ENCODE results near the gene SRD5A2. TPM values are rescaled to one million over a fixed set of nuclear protein-coding genes. Genes with fewer than 3 reads are reported as not detected.
A peak's percentile ranks its signal among the peaks of the same experiment; 100 is the strongest.

Gene SRD5A2
- total RNA-seq, 1 donor from 2014 or later, result not detected

GRCh38 chr2:31539505-31539904, 41.2 kb downstream of the SRD5A2 start:
- H3K4me3 ChIP-seq (ENCODE audit: low read depth, low read length), result no peak overlapping the region
- TF ChIP-seq, protein P1, sequence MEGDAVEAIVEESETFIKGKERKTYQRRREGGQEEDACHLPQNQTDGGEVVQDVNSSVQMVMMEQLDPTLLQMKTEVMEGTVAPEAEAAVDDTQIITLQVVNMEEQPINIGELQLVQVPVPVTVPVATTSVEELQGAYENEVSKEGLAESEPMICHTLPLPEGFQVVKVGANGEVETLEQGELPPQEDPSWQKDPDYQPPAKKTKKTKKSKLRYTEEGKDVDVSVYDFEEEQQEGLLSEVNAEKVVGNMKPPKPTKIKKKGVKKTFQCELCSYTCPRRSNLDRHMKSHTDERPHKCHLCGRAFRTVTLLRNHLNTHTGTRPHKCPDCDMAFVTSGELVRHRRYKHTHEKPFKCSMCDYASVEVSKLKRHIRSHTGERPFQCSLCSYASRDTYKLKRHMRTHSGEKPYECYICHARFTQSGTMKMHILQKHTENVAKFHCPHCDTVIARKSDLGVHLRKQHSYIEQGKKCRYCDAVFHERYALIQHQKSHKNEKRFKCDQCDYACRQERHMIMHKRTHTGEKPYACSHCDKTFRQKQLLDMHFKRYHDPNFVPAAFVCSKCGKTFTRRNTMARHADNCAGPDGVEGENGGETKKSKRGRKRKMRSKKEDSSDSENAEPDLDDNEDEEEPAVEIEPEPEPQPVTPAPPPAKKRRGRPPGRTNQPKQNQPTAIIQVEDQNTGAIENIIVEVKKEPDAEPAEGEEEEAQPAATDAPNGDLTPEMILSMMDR (conservative IDR thresholded peaks at IDR 0.05; ENCODE audit: low read depth, low read length), result no peak
- DNase-seq (ENCODE audit: low read depth), result no peak

DNA sequence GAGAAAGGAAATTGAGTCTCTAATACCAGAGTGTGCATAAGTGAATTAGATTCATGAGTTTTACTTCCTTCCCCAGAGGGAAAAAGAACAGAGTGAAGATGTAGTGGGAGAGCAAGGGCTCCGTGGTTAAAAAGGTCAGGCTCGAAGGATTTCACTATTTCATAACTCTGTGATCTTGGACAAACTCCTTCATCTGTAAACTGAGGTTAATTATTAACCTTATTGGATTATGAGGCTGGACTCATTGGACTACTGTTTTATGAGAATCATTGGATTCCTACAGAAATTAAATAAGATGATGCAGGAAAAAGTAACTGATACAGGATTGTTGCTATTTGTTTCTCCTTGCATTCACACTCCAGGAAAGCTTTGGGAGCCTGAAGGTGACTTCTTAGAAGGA, 45.0 kb downstream of the SRD5A2 start:
- H3K4me3 ChIP-seq (ENCODE audit: low read depth, low read length), result no peak overlapping the region
- DNase-seq (ENCODE audit: low read depth), result peak; percentile 48
- TF ChIP-seq, protein P1 (conservative IDR thresholded peaks at IDR 0.05; ENCODE audit: low read depth, low read length), result no peak

DNA sequence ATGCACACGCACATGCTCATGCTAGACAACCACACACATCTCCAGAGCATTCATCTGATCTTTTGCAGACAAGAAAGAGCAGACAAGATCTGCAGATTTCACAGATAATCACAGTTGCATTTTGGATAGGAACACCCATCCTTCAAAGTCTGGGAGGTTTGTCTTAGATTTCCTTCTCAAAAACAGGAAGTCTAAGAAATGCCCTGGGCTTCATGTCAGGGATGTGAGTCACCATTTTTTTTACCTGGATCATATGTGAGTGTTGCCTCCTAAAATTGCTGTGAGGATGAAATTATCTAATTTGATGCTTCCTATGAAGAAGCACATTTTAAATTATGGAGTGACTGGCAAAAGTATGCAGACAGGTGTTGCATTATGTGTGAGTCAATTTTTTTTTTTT, 46.1 kb downstream of the SRD5A2 start:
- TF ChIP-seq, protein P1 (conservative IDR thresholded peaks at IDR 0.05; ENCODE audit: low read depth, low read length), result no peak
- DNase-seq (ENCODE audit: low read depth), result no peak
- no peak overlapping the region for H3K4me3 ChIP-seq (ENCODE audit: low read depth, low read length)

GRCh38 chr2:31533036-31533435, 47.7 kb downstream of the SRD5A2 start:
- TF ChIP-seq, protein P1 (conservative IDR thresholded peaks at IDR 0.05; ENCODE audit: low read depth, low read length), result no peak
- no peak overlapping the region for H3K4me3 ChIP-seq (ENCODE audit: low read depth, low read length)
- DNase-seq (ENCODE audit: low read depth), result no peak

- H3K4me3 ChIP-seq (ENCODE audit: low read depth, low read length), result no peak overlapping the region
- TF ChIP-seq, protein P1 (conservative IDR thresholded peaks at IDR 0.05; ENCODE audit: low read depth, low read length), result no peak
- no peak for DNase-seq (ENCODE audit: low read depth)
Observed at GRCh38 chr2:31531101-31531500, 49.6 kb downstream of the SRD5A2 start.

GRCh38 chr2:31529256-31529655, 51.5 kb downstream of the SRD5A2 start:
- TF ChIP-seq, protein P1 (conservative IDR thresholded peaks at IDR 0.05; ENCODE audit: low read depth, low read length), result no peak
- no peak overlapping the region for H3K4me3 ChIP-seq (ENCODE audit: low read depth, low read length)
- no peak for DNase-seq (ENCODE audit: low read depth)

GRCh38 chr2:31528823-31529222, 51.9 kb downstream of the SRD5A2 start:
- DNase-seq (ENCODE audit: low read depth), result no peak
- no peak overlapping the region for H3K4me3 ChIP-seq (ENCODE audit: low read depth, low read length)
- TF ChIP-seq, protein P1 (conservative IDR thresholded peaks at IDR 0.05; ENCODE audit: low read depth, low read length), result no peak

All from epithelial cell of proximal tubule (primary cell).